Measurements from ENCODE around the gene TSPAN9. TPM values are rescaled to one million over a fixed set of nuclear protein-coding genes. Genes with fewer than 3 reads are reported as not detected.

The TSPAN9 gene
- polyA plus RNA-seq, 3 donors from 2014 or later, result 0.44 TPM; not detected in 2

GRCh38 chr12:3247629-3248161 lies 170.5 kb downstream of the TSPAN9 start:
- DNase-seq, result no peak
- Mint-ChIP-seq H3K4me1 (peaks cover 8 to 13% of the 10 kb centered on the region in 2 donors), H3K36me3 (no peaks in the 10 kb centered on the region), H3K27ac (no peak overlapping the region), H3K4me3 (no peak overlapping the region), H3K27me3 (ENCODE audit: low read depth in 3 of 3) (peaks cover 0 to 4% (median 4%) of the 10 kb centered on the region in 3 donors), H3K9me3 (no peaks in the 10 kb centered on the region)

GRCh38 chr12:3249081-3249800 lies 172.1 kb downstream of the TSPAN9 start:
- Mint-ChIP-seq H3K27ac (no peak overlapping the region), H3K4me1 (peaks cover 8 to 13% of the 10 kb centered on the region in 2 donors), H3K4me3 (peak overlapping the region in 1 of 5 donors; percentile 9), H3K9me3 (no peaks in the 10 kb centered on the region), H3K27me3 (ENCODE audit: low read depth in 3 of 3) (peaks cover 0 to 4% (median 3%) of the 10 kb centered on the region in 3 donors), H3K36me3 (no peaks in the 10 kb centered on the region)
- DNase-seq, result no peak

- Mint-ChIP-seq H3K4me3 (no peak overlapping the region), H3K9me3 (no peaks in the 10 kb centered on the region), H3K27me3 (ENCODE audit: low read depth in 3 of 3) (peaks cover 0 to 4% (median 3%) of the 10 kb centered on the region in 3 donors), H3K4me1 (peaks cover 8 to 13% of the 10 kb centered on the region in 2 donors), H3K36me3 (no peaks in the 10 kb centered on the region), H3K27ac (no peak overlapping the region)
- no peak for DNase-seq
These were observed 172.9 kb downstream of the TSPAN9 start for GRCh38 chr12:3250034-3250433.

GRCh38 chr12:3250576-3250975 lies 173.4 kb downstream of the TSPAN9 start:
- H3K9me3 Mint-ChIP-seq, result no peaks in the 10 kb centered on the region
- no peaks in the 10 kb centered on the region for H3K36me3 Mint-ChIP-seq
- H3K4me3 Mint-ChIP-seq, result no peak overlapping the region
- no peak overlapping the region for H3K27ac Mint-ChIP-seq
- H3K27me3 Mint-ChIP-seq (ENCODE audit: low read depth in 3 of 3), result peaks cover 0 to 4% (median 3%) of the 10 kb centered on the region in 3 donors
- H3K4me1 Mint-ChIP-seq, result peaks cover 8 to 13% of the 10 kb centered on the region in 2 donors
- DNase-seq, result no peak

GRCh38 chr12:3251067-3251466 lies 173.9 kb downstream of the TSPAN9 start:
- peaks cover 0 to 4% (median 3%) of the 10 kb centered on the region in 3 donors for H3K27me3 Mint-ChIP-seq (ENCODE audit: low read depth in 3 of 3)
- no peak overlapping the region for H3K4me3 Mint-ChIP-seq
- H3K9me3 Mint-ChIP-seq, result no peaks in the 10 kb centered on the region
- H3K27ac Mint-ChIP-seq, result no peak overlapping the region
- H3K36me3 Mint-ChIP-seq, result no peaks in the 10 kb centered on the region
- peaks cover 8 to 13% of the 10 kb centered on the region in 2 donors for H3K4me1 Mint-ChIP-seq
- DNase-seq, result no peak

- no peak overlapping the region for H3K27ac Mint-ChIP-seq
- DNase-seq, result no peak
- H3K36me3 Mint-ChIP-seq, result no peaks in the 10 kb centered on the region
- H3K4me1 Mint-ChIP-seq, result peaks cover 8 to 13% of the 10 kb centered on the region in 2 donors
- H3K27me3 Mint-ChIP-seq (ENCODE audit: low read depth in 3 of 3), result peaks cover 0 to 3% (median 3%) of the 10 kb centered on the region in 3 donors
- no peak overlapping the region for H3K4me3 Mint-ChIP-seq
- H3K9me3 Mint-ChIP-seq, result no peaks in the 10 kb centered on the region
These were observed 174.5 kb downstream of the TSPAN9 start for GRCh38 chr12:3251691-3252090.

GRCh38 chr12:3252450-3252891 lies 175.3 kb downstream of the TSPAN9 start:
- DNase-seq, result no peak
- peaks cover 8 to 13% of the 10 kb centered on the region in 2 donors for H3K4me1 Mint-ChIP-seq

GRCh38 chr12:3253682-3254275 lies 176.6 kb downstream of the TSPAN9 start:
- Mint-ChIP-seq H3K27ac (no peak overlapping the region), H3K36me3 (no peaks in the 10 kb centered on the region), H3K27me3 (ENCODE audit: low read depth in 3 of 3) (peaks cover 2 to 5% (median 3%) of the 10 kb centered on the region in 3 donors), H3K9me3 (no peaks in the 10 kb centered on the region), H3K4me1 (peaks cover 8 to 13% of the 10 kb centered on the region in 2 donors), H3K4me3 (no peak overlapping the region)
- no peak for DNase-seq

More at GRCh38 chr12:3252450-3252891, 175.3 kb downstream of the TSPAN9 start:
- H3K27ac Mint-ChIP-seq, result no peak overlapping the region
- H3K9me3 Mint-ChIP-seq, result no peaks in the 10 kb centered on the region
- H3K27me3 Mint-ChIP-seq (ENCODE audit: low read depth in 3 of 3), result peaks cover 0 to 3% (median 2%) of the 10 kb centered on the region in 3 donors
- H3K36me3 Mint-ChIP-seq, result no peaks in the 10 kb centered on the region
- H3K4me3 Mint-ChIP-seq, result no peak overlapping the region

GRCh38 chr12:3255057-3255456 lies 177.9 kb downstream of the TSPAN9 start:
- no peaks in the 10 kb centered on the region for H3K36me3 Mint-ChIP-seq

GRCh38 chr12:3256103-3256631 lies 179.0 kb downstream of the TSPAN9 start:
- no peak for DNase-seq
- Mint-ChIP-seq H3K4me3 (no peak overlapping the region), H3K27ac (no peak overlapping the region), H3K36me3 (no peaks in the 10 kb centered on the region), H3K4me1 (no peaks in the 10 kb centered on the region), H3K9me3 (no peaks in the 10 kb centered on the region), H3K27me3 (ENCODE audit: low read depth in 3 of 3) (peaks cover 0 to 15% (median 2%) of the 10 kb centered on the region in 3 donors)

More at GRCh38 chr12:3255057-3255456, 177.9 kb downstream of the TSPAN9 start:
- Mint-ChIP-seq H3K9me3 (no peaks in the 10 kb centered on the region), H3K4me3 (no peak overlapping the region), H3K27me3 (ENCODE audit: low read depth in 3 of 3) (peaks cover 2 to 12% (median 3%) of the 10 kb centered on the region in 3 donors), H3K27ac (no peak overlapping the region), H3K4me1 (peaks cover 0 to 6% of the 10 kb centered on the region in 2 donors)
- no peak for DNase-seq

- H3K36me3 Mint-ChIP-seq, result no peaks in the 10 kb centered on the region
- no peak overlapping the region for H3K27ac Mint-ChIP-seq
- peaks cover 0 to 15% (median 2%) of the 10 kb centered on the region in 3 donors for H3K27me3 Mint-ChIP-seq (ENCODE audit: low read depth in 3 of 3)
- H3K4me1 Mint-ChIP-seq, result no peaks in the 10 kb centered on the region
- DNase-seq, result no peak
- no peak overlapping the region for H3K4me3 Mint-ChIP-seq
- peaks cover 0 to 2% (median 0%) of the 10 kb centered on the region in 6 donors for H3K9me3 Mint-ChIP-seq
These were observed 180.2 kb downstream of the TSPAN9 start for GRCh38 chr12:3257411-3257810.

- no peak overlapping the region for H3K4me3 Mint-ChIP-seq
- no peak overlapping the region for H3K27ac Mint-ChIP-seq
- H3K9me3 Mint-ChIP-seq, result peaks cover 0 to 2% (median 0%) of the 10 kb centered on the region in 6 donors
- peaks cover 0 to 15% (median 0%) of the 10 kb centered on the region in 3 donors for H3K27me3 Mint-ChIP-seq (ENCODE audit: low read depth in 3 of 3)
- no peak for DNase-seq
- H3K36me3 Mint-ChIP-seq, result no peaks in the 10 kb centered on the region
- H3K4me1 Mint-ChIP-seq, result no peaks in the 10 kb centered on the region
These were observed 182.8 kb downstream of the TSPAN9 start for GRCh38 chr12:3259973-3260372.

- H3K27me3 Mint-ChIP-seq (ENCODE audit: low read depth in 3 of 3), result peaks cover 0 to 15% (median 3%) of the 10 kb centered on the region in 3 donors
- no peak overlapping the region for H3K4me3 Mint-ChIP-seq
- peaks cover 0 to 2% (median 0%) of the 10 kb centered on the region in 6 donors for H3K9me3 Mint-ChIP-seq
- no peaks in the 10 kb centered on the region for H3K4me1 Mint-ChIP-seq
- DNase-seq, result no peak
- no peak overlapping the region for H3K27ac Mint-ChIP-seq
- H3K36me3 Mint-ChIP-seq, result no peaks in the 10 kb centered on the region
These were observed 184.7 kb downstream of the TSPAN9 start for GRCh38 chr12:3261782-3262359.
